ENCODE data around the gene RIC1. TPM values are rescaled to one million over a fixed set of nuclear protein-coding genes. Genes with fewer than 3 reads are reported as not detected.
A peak's percentile ranks its signal among the peaks of the same experiment; 100 is the strongest.

RIC1 gene
- total and polyA plus RNA-seq, 2 of the 13 experiments (the other 11 are each of a cell fraction or from before 2014, with no cell fraction given): 18.2 to 19.0 TPM

DNA sequence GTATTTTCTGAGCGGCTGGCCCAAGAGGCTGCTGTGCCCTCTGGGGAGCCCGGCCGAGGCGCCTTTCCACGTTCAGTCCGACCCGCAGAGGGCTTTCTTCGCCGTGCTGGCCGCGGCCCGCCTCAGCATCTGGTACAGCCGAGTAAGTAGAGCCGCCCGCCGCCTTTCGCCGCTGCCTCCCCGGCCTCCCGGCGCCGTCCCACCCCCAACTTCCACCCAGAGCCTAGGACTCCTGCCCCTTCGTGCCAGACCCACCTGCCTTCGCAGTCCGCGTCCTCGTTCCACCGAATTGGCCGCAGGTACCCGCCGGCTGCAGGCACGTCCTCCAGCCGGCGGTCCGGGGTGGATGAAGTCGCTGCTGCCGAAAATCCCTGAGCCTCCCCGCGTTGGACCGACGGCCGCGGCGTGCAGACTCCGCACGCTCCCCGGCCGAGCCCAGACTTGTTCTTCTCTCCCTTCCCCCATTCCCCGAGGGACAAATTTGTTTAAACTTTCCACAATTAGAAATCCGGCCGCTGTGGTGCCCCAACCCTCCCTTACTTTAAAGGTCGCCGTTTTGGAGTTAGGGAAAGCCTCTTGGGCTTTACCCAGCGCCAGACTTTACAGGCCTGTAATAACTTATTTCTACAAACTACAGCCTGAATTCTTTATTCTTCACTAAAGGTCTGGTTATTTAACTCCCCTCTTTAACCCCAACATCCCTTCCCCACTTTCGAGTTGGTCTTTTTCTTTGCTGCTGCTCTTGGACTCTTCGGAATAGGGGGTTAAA, 589 bp downstream of the RIC1 start (continued):
- no peak for TF ChIP-seq DR1 (CRISPR knock-in tag; IDR thresholded peaks at IDR 0.05)
- no peak for TF ChIP-seq ZNF703 (CRISPR knock-in tag; IDR thresholded peaks at IDR 0.05; ENCODE audit: borderline replicate concordance)
- no peak for TF ChIP-seq FOXK1 (CRISPR knock-in tag; IDR thresholded peaks at IDR 0.05; ENCODE audit: borderline replicate concordance, low read depth)
- no peak for TF ChIP-seq ZMYM4 (CRISPR knock-in tag; IDR thresholded peaks at IDR 0.05)
- TF ChIP-seq PHF20 (CRISPR knock-in tag; IDR thresholded peaks at IDR 0.05): no peak; the same call in 1 of the 2 replicates
- TF ChIP-seq, protein P1, sequence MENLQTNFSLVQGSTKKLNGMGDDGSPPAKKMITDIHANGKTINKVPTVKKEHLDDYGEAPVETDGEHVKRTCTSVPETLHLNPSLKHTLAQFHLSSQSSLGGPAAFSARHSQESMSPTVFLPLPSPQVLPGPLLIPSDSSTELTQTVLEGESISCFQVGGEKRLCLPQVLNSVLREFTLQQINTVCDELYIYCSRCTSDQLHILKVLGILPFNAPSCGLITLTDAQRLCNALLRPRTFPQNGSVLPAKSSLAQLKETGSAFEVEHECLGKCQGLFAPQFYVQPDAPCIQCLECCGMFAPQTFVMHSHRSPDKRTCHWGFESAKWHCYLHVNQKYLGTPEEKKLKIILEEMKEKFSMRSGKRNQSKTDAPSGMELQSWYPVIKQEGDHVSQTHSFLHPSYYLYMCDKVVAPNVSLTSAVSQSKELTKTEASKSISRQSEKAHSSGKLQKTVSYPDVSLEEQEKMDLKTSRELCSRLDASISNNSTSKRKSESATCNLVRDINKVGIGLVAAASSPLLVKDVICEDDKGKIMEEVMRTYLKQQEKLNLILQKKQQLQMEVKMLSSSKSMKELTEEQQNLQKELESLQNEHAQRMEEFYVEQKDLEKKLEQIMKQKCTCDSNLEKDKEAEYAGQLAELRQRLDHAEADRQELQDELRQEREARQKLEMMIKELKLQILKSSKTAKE (CRISPR knock-in tag; IDR thresholded peaks at IDR 0.05; ENCODE audit: borderline replicate concordance): no peak
- TF ChIP-seq ZNF772 (CRISPR knock-in tag; IDR thresholded peaks at IDR 0.05): no peak; the same call in 1 of the 2 replicates
- TF ChIP-seq IKZF4 (CRISPR knock-in tag; IDR thresholded peaks at IDR 0.05; ENCODE audit: borderline replicate concordance, low read depth, not compliant biosample characterization): no peak
- no peak for TF ChIP-seq KLF9 (CRISPR knock-in tag; IDR thresholded peaks at IDR 0.05; ENCODE audit: low read depth)
- TF ChIP-seq, protein P2, sequence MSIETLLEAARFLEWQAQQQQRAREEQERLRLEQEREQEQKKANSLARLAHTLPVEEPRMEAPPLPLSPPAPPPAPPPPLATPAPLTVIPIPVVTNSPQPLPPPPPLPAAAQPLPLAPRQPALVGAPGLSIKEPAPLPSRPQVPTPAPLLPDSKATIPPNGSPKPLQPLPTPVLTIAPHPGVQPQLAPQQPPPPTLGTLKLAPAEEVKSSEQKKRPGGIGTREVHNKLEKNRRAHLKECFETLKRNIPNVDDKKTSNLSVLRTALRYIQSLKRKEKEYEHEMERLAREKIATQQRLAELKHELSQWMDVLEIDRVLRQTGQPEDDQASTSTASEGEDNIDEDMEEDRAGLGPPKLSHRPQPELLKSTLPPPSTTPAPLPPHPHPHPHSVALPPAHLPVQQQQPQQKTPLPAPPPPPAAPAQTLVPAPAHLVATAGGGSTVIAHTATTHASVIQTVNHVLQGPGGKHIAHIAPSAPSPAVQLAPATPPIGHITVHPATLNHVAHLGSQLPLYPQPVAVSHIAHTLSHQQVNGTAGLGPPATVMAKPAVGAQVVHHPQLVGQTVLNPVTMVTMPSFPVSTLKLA (IDR thresholded peaks at IDR 0.05): no peak
- no peak for TF ChIP-seq ZNF136 (CRISPR knock-in tag; IDR thresholded peaks at IDR 0.05; ENCODE audit: low read depth)
- no peak for TF ChIP-seq ZIK1 (CRISPR knock-in tag; IDR thresholded peaks at IDR 0.05; ENCODE audit: borderline replicate concordance, low read depth)
- TF ChIP-seq, protein P3, sequence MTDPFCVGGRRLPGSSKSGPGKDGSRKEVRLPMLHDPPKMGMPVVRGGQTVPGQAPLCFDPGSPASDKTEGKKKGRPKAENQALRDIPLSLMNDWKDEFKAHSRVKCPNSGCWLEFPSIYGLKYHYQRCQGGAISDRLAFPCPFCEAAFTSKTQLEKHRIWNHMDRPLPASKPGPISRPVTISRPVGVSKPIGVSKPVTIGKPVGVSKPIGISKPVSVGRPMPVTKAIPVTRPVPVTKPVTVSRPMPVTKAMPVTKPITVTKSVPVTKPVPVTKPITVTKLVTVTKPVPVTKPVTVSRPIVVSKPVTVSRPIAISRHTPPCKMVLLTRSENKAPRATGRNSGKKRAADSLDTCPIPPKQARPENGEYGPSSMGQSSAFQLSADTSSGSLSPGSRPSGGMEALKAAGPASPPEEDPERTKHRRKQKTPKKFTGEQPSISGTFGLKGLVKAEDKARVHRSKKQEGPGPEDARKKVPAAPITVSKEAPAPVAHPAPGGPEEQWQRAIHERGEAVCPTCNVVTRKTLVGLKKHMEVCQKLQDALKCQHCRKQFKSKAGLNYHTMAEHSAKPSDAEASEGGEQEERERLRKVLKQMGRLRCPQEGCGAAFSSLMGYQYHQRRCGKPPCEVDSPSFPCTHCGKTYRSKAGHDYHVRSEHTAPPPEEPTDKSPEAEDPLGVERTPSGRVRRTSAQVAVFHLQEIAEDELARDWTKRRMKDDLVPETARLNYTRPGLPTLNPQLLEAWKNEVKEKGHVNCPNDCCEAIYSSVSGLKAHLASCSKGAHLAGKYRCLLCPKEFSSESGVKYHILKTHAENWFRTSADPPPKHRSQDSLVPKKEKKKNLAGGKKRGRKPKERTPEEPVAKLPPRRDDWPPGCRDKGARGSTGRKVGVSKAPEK (CRISPR knock-in tag; IDR thresholded peaks at IDR 0.05; ENCODE audit: borderline replicate concordance): no peak; the same call in 1 of the 2 replicates
- TF ChIP-seq LCORL (IDR thresholded peaks at IDR 0.05): no peak
- no peak for TF ChIP-seq LCORL (CRISPR knock-in tag; IDR thresholded peaks at IDR 0.05)
- peak; percentile 68; the same call in 1 of the 2 replicates for TF ChIP-seq ARID2 (CRISPR knock-in tag; IDR thresholded peaks at IDR 0.05; ENCODE audit: borderline replicate concordance)
- 0 out of 2 replicates have a peak, but pooled peaks have one; percentile 14 for TF ChIP-seq ZFP82 (CRISPR knock-in tag; IDR thresholded peaks at IDR 0.05; ENCODE audit: borderline replicate concordance)
- 0 out of 2 replicates have a peak, but pooled peaks have one; percentile 23 for TF ChIP-seq SALL2 (CRISPR knock-in tag; IDR thresholded peaks at IDR 0.05)
- 0 out of 2 replicates have a peak, but pooled peaks have one; percentile 8 for TF ChIP-seq HES4 (CRISPR knock-in tag; IDR thresholded peaks at IDR 0.05; ENCODE audit: borderline replicate concordance)
- no peak for TF ChIP-seq TEAD2 (CRISPR knock-in tag; IDR thresholded peaks at IDR 0.05)
- TF ChIP-seq NAIF1 (CRISPR knock-in tag; IDR thresholded peaks at IDR 0.05; ENCODE audit: borderline replicate concordance): peak; percentile 4; the same call in 1 of the 2 replicates
- TF ChIP-seq KDM6A (CRISPR knock-in tag; IDR thresholded peaks at IDR 0.05; ENCODE audit: low read depth): no peak
- 0 out of 2 replicates have a peak, but pooled peaks have one; percentile 1 for TF ChIP-seq ZSCAN21 (CRISPR knock-in tag; IDR thresholded peaks at IDR 0.05; ENCODE audit: borderline replicate concordance)
- TF ChIP-seq ZNF451 (CRISPR knock-in tag; IDR thresholded peaks at IDR 0.05): no peak
